NCI-H128 (cell line): ENCODE results near the gene SLC38A9.
"Not testable (repeated sequence)": the region's sequence is repeated elsewhere in the genome, so short reads cannot be mapped to it uniquely, and the experiment has no call there.

Source experiments
- DNase-seq: peaks from one replicate; lab custom pipeline; 2025; ENCODE audit not compliant: unreplicated experiment; lab: John Stamatoyannopoulos, UW

The SLC38A9 gene, protein sequence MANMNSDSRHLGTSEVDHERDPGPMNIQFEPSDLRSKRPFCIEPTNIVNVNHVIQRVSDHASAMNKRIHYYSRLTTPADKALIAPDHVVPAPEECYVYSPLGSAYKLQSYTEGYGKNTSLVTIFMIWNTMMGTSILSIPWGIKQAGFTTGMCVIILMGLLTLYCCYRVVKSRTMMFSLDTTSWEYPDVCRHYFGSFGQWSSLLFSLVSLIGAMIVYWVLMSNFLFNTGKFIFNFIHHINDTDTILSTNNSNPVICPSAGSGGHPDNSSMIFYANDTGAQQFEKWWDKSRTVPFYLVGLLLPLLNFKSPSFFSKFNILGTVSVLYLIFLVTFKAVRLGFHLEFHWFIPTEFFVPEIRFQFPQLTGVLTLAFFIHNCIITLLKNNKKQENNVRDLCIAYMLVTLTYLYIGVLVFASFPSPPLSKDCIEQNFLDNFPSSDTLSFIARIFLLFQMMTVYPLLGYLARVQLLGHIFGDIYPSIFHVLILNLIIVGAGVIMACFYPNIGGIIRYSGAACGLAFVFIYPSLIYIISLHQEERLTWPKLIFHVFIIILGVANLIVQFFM

DNA sequence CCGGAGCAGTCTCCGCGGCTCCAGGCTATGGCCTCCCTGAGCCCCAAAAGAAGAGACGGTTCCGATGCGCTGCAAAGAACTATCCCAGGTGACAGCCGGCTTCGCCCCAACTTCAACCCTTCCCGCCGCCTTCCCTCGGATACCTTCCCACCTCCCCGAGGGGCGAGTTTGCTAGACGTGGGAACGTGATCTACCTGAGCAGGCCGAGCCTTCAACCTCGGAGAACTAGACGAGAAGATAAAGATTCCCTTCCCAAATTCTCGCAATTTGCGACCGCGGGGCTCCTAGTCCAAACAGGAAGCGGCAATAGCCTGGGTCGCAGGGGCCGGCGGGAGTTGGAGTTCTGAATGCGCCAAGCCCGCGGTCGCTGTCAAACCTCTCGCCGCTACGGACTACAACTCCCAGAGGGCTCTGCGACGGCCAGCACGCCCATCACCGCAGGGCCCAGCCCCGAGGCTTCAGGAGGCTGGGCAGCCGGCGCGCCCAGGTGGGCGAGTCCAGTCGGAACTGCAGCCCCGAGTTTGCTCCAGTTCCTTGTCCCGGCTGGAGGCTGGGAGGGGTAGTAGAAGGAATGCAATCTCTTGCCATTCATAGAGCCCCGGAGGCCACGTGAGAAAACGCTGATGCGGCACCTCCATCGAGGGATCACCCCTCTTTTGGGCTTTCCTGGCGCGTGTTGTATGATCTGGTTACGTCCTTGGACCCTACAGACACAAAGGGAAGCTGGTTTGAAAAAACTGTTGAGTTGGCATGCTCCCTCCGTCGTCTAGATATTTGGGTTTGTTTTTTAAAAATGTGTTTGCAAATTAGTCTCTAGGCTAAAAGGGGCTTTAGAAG, at the start of gene SLC38A9:
SLC38A9 (minus strand) TSS at position 302 of the 837 bp plus-strand sequence. CDS start 14,366 bp downstream, outside the sequence.
- DNase-seq, result peak; percentile 73

DNA sequence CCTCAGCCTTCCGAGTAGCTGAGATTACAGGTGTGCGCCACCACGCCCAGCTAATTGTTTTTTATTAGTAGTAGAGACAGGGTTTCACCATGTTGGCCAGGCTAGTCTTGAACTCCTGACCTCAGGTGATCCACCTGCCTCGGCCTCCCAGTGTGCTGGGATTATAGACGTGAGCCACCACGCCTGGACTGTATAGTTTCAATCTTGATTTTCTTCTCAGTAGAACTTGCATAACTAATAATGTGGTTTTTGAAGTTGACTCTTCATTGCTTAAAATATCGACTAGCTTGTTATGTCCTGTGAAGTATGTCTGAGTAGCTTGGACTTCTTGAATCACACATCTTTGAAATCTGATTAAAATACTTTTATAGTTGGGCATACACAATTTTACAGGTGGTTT, 49.6 kb upstream of the SLC38A9 start:
- DNase-seq, result not testable (repeated sequence)

DNA sequence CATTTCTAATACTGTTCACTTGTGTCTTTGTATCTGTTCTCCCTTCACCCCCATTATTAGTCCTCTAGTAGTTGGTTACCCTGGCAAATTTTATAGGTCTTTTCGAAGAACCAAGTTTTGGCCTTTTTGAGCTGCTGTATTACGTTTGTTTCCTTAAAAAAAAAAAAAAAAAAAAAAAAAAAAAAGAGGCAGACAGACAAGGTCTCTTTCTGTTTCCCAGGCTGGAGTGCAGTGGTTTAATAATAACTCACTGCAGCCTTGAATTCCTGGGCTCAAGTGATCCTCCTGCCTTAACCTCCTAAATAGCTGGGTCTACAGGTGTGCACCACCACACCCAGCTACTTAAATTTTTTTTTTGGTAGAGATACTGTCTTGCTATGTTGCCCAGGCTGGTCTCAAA, 46.6 kb upstream of the SLC38A9 start:
- no peak for DNase-seq

GRCh38 chr5:55758231-55758630, 46.1 kb upstream of the SLC38A9 start:
- DNase-seq, result no peak

DNA sequence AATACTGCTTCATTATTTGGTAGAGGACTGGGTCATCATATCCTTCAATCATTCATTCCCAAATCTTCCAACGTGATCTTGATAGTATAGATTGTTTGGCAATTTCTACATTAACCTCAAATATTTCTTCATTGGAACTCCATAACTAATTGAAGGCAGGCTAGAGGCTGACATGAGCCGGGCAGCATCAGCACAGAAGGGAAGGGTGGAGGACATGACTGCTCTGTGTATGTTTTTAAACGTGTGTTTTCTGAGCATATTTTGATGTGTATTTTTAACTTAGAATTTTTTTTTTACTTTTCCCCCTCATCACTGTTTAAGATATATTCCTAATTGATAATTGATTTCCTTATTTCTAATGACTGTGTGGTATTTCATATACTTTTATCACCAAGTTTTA, 38.4 kb upstream of the SLC38A9 start:
- no peak for DNase-seq

DNA sequence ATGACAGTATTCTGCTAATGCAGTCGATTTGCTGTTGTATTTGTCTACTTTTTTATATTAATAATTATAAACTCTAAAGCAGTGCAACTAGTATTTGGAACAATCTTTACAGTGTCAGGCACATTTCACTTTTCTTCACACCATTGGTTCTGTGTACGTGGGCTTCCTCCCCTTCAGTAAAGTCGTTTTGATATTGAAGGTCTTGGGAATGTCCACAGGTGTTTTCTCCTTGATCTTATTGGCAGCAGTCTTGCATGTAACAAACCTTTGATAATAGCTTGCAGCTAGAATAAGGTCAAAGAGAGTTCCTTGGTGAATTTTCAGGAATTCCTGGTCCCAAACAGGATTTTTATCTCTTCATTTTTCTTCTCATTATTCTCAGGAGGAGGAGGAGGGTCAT, 37.9 kb upstream of the SLC38A9 start:
- no peak for DNase-seq

DNA sequence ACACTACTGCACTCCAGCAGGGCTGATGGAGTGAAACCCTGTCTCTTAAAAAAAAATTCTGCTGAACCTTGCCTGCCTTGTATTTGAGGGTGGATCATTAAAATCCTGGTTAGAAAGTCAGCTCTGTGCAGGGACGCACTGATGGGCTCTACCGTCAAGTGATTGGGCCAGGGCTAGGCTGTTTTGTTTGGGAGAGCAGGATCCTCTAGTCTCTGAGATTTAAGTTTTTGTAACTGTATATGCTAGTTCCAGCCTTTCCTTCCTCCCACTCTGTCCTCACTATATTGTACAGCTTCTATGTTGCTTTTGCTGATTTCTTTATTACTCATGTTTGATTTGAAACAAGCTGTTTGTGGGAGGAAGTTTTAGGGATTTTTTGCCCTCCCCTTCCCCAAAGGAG, 37.3 kb upstream of the SLC38A9 start:
- no peak for DNase-seq

GRCh38 chr5:55747778-55748318, 35.7 kb upstream of the SLC38A9 start:
- DNase-seq, result no peak

- no peak for DNase-seq
Observed at GRCh38 chr5:55742778-55743177, 30.7 kb upstream of the SLC38A9 start.

GRCh38 chr5:55737793-55738192, 25.7 kb upstream of the SLC38A9 start, which contains the start of gene DDX4:
TSS of gene DDX4 (plus strand) at chr5:55738061. CDS start at chr5:55738964, 903 bp downstream.
- no peak for DNase-seq

GRCh38 chr5:55734658-55735057, 22.5 kb upstream of the SLC38A9 start:
- DNase-seq, result no peak

DNA sequence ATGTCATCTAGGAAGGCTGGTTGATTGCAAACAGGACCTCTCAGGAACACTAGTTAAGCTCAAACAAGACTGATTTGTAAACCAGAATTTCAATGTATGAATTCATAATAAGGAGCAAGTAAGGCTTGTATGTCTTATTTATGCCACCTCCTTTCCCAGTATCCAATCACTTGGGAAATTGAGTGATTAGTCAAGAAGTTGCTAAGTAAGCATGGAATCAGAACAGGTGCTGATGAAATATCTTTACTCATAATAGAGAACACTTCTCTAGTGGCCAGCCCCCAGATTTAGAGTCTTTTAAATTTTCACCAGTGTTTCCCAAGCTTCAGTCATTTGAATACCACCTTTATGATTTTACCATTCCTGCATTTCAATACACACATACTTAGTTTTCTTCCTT, 20.5 kb upstream of the SLC38A9 start:
- no peak for DNase-seq

GRCh38 chr5:55731848-55732247, 19.7 kb upstream of the SLC38A9 start:
- no peak for DNase-seq

DNA sequence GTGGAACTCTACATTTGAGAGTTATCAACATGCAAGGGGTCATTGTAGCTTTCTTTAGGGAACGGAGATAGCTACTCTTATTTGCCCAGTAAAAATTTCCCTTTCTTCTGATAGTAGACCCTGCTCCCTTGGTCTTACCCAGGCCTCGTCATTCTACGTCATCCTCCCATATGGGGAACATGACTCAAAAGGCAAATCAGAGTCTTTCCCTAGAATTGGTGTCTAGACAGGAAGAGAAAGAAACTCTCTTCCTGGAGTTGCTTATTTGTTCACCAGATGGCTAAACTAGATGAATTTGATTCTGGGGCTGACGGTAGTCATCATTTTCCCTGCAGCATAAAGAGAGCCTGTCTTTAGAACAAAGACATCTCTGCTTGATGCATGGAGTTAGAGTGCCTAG, 12.2 kb upstream of the SLC38A9 start:
- no peak for DNase-seq

DNA sequence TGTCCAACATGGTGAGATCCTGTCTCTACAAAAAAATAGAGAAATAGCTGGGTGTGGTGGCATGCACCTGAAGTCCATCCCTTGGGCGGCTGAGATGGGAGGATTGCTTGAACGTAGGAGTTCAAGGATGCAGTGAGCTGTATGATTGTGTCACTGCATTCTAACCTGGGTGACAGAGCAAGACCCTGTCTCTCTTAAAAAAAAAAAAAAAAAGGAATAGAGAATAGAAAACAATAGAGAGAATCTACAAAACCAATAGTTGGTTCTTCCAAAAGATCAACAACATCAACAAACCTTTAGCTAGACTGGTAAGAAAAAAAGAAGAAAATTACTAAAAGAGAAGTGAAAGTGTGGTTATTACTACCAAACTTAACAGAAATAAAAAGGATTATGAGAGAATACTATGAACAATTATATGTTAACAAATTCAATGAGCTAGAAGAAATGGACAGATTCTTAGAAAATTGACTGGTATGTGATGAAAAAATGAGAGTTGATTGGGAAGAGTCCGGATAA, 8.1 kb upstream of the SLC38A9 start:
- no peak for DNase-seq

- not testable (repeated sequence) for DNase-seq
Observed at GRCh38 chr5:55719026-55719425, 6.9 kb upstream of the SLC38A9 start.

DNA sequence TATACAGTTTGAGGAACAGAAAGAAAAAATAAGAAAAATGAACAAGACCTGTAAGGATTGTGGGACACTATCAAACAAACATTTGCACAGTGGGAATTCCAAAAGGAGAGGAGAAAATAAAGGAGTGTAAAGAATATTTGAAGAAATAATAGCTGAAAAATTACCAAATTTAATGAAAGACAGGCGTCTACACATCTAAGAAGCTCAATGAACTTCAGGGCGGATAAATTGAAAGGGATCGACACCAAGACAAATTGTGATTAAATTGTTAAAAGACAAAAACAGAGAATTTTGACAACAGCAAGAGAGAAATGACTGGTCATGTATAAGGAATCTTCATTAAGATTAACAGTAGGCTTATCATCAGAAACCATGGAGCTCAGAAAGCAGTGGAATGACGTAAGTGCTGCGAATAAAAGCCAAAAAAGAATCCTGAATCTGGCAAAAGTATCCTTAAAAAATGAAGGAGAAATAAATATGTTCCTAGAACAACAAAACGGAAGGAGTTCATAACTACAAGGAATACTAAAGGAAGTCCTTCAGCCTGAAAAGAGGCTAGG, 3.5 kb upstream of the SLC38A9 start:
- no peak for DNase-seq

DNA sequence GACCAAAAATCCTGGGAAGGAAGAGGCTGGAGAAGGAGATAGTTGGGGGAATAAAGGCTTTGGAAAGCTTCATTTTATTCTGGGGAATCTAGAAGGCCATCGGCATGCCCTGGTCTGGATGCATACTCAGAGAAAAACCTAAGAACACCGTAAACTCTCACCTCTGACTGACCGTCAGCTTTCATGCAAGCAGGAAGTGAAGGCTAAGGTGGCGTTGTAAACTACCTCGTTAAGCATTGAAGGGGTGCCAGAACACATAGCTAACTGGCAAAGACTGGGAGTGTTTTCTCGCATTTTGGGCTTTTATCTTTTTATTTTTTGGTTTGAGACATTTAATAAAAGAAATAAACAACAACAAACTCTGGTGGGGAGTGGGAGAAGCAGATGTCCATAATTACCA, 2.6 kb upstream of the SLC38A9 start:
- no peak for DNase-seq

DNA sequence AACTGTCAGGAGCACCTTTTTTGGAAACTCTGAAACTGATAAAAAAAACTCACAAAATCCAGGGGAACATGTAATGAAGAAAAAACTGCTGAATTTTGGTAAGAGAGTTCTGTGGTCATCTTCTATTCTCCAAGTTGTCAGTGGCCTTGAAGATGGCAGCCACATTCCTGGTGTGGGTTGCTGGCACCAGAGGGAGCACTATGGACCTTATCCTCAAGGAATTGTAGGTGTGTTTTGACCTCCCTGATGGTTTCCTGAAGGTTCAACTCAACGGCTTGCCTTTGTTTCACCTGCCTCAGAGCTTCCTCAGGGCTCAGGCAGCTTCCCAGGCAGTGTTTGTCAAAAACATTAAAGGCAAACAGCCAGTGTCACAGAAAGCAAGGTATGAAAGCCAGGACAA, 2.2 kb upstream of the SLC38A9 start:
- no peak for DNase-seq

GRCh38 chr5:55713871-55714270, 1.7 kb upstream of the SLC38A9 start:
- no peak for DNase-seq

GRCh38 chr5:55711507-55712022, 559 bp downstream of the SLC38A9 start:
- DNase-seq, result no peak
